PC-9 (cell line): ENCODE results near the gene GFAP. TPM values are rescaled to one million over a fixed set of nuclear protein-coding genes. Genes with fewer than 3 reads are reported as not detected.

Experiments
- BruUV-seq: library from RNA; stranded (reverse); fragments of 400-500 nt; replicated peaks from 2 replicates; lab custom pipeline; 2021; lab: Mats Ljungman, UMichigan
- CTCF ChIA-PET: fragments of 300-600 bp; sonication (Branson Sonifier 250); formaldehyde crosslinking; loops from one replicate; lab custom pipeline; 2022; ENCODE audit warnings: antibody characterized with exemption; lab: Charles Lee
- POLR2A ChIA-PET: fragments of 300-600 bp; sonication (Branson Sonifier 250); formaldehyde crosslinking; loops from one replicate; lab custom pipeline; 2022; ENCODE audit warnings: antibody characterized with exemption; ENCODE audit not compliant: unreplicated experiment; lab: Charles Lee
- DNase-seq, 2 experiments: peaks; one replicate each; pipeline versions ENCODE4 v3.0.0 to v3.0.0-alpha.2; 2015 to 2022; ENCODE audit warnings: mixed read lengths in 1 of 2
- H2AFZ ChIP-seq: fragments of 200-600 bp; sonication (generic); 2 replicates; pipeline ENCODE4 v1.8.1; 2017; ENCODE audit warnings: antibody characterized with exemption
- H3F3A ChIP-seq: fragments of 200-600 bp; sonication (generic); 2 replicates; pipeline ENCODE4 v1.8.1; 2017; ENCODE audit warnings: antibody characterized with exemption, mild to moderate bottlenecking, low read depth; ENCODE audit not compliant: insufficient read depth
- H3K27ac ChIP-seq: fragments of 200-600 bp; sonication (generic); 2 replicates; pipeline ENCODE4 v1.6.1; 2016; ENCODE audit warnings: mixed run types
- H3K27me3 ChIP-seq: fragments of 200-600 bp; sonication (generic); 2 replicates; pipeline ENCODE4 v1.6.1; 2016; ENCODE audit warnings: low read depth, mixed run types; ENCODE audit not compliant: insufficient read depth
- H3K36me3 ChIP-seq: fragments of 200-600 bp; sonication (generic); 2 replicates; pipeline ENCODE4 v1.6.1; 2016; ENCODE audit warnings: low read depth, mixed run types
- H3K4me1 ChIP-seq: fragments of 200-600 bp; sonication (generic); replicated peaks from 2 replicates; pipeline ENCODE4 v1.6.1; 2016; ENCODE audit warnings: mixed run types; ENCODE audit not compliant: insufficient read depth
- H3K4me2 ChIP-seq: fragments of 200-600 bp; sonication (generic); 2 replicates; pipeline ENCODE4 v1.6.1; 2017; ENCODE audit warnings: mixed run types
- H3K4me3 ChIP-seq: fragments of 200-600 bp; sonication (generic); 2 replicates; pipeline ENCODE4 v1.6.1; 2016; ENCODE audit warnings: mixed run types
- H3K79me2 ChIP-seq: fragments of 200-600 bp; sonication (generic); 2 replicates; pipeline ENCODE4 v1.6.1; 2017; ENCODE audit warnings: low read depth, mixed run types
- H3K9me2 ChIP-seq: fragments of 200-600 bp; sonication (generic); 2 replicates; pipeline ENCODE4 v1.8.1; 2017; ENCODE audit warnings: mild to moderate bottlenecking; ENCODE audit not compliant: insufficient read depth
- H3K9me3 ChIP-seq: fragments of 200-600 bp; sonication (generic); 2 replicates; pipeline ENCODE4 v1.8.1; 2016; ENCODE audit warnings: low read depth; ENCODE audit not compliant: insufficient read depth
- H4K20me1 ChIP-seq: fragments of 200-600 bp; sonication (generic); 2 replicates; pipeline ENCODE4 v1.8.1; 2017; ENCODE audit not compliant: insufficient read depth
- EZH2 ChIP-seq: fragments of 200-600 bp; sonication (generic); IDR thresholded peaks from 2 replicates; pipeline ENCODE4 v1.8.0; 2017; ENCODE audit warnings: antibody characterized with exemption, low read depth
- intact Hi-C: fragments of 100-400 bp; cut with micrococcal nuclease; formaldehyde crosslinking; loops from one replicate; pipeline ENCODE4 v1.10.0; 2022; ENCODE audit not compliant: unreplicated experiment
- total RNA-seq: library from RNA; stranded (reverse); gene quantifications from 2 replicates; pipeline ENCODE4 v1.2.3, GENCODE V29; 2021
- TF ChIP-seq, protein P1 (sequence below): fragments of 200-600 bp; sonication (generic); conservative IDR thresholded peaks from 2 replicates; pipeline ENCODE4 v1.6.1; 2017; ENCODE audit warnings: mixed run types, antibody characterized with exemption, mild to moderate bottlenecking, moderate library complexity

The GFAP gene
- total RNA-seq, 1 experiment from 2014 or later = not detected

DNA sequence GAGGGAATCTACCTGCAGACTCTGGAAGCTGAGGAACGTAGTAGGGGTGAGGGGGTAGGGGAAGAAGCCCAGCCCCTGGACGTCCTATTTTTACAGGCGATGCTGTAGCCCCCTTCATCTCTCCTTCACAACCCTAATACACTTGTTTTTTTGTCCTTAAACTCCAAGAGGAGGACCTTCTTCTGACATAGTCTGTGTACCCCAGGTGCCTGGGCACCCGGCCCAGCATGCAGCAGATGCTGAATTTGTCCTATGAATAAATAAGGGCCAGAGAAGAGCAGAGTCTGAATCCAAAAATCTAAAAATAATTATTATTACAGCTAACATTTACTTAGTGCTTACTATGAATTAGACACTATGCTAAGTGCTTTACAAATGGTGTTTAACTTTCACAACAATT, 27.2 kb upstream of the GFAP start:
- Histone ChIP-seq H4K20me1 (no peaks in the 10 kb centered on the region; the same call in 1 of the 2 replicates), H3K4me1 (peaks cover 53% of the 10 kb centered on the region), H3K79me2 (peaks cover 99% of the 10 kb centered on the region), H3K36me3 (peaks cover 12% of the 10 kb centered on the region), H2AFZ (no peak overlapping the region), H3K4me2 (no peak overlapping the region), H3K9me3 (no peaks in the 10 kb centered on the region), H3K27ac (no peak overlapping the region), H3K9me2 (no peaks in the 10 kb centered on the region), H3F3A (peaks cover 29% of the 10 kb centered on the region), H3K27me3 (no peaks in the 10 kb centered on the region), H3K4me3 (no peak overlapping the region)
- no peak for DNase-seq
- ChIA-PET CTCF (interaction anchor here (0.5 to 0.6 kb wide), 2 partner anchors 79 to 180 kb away, joined by 4 to 6 read pairs; no protein-coding TSS in a partner anchor), POLR2A (no interaction called here)
- BruUV-seq = no TSS peak
- intact Hi-C loops = loop anchor here (5.0 kb wide), 1 partner anchor 75 kb away; no protein-coding TSS in a partner anchor
- TF ChIP-seq EZH2 = no peak
- TF ChIP-seq, protein P1, sequence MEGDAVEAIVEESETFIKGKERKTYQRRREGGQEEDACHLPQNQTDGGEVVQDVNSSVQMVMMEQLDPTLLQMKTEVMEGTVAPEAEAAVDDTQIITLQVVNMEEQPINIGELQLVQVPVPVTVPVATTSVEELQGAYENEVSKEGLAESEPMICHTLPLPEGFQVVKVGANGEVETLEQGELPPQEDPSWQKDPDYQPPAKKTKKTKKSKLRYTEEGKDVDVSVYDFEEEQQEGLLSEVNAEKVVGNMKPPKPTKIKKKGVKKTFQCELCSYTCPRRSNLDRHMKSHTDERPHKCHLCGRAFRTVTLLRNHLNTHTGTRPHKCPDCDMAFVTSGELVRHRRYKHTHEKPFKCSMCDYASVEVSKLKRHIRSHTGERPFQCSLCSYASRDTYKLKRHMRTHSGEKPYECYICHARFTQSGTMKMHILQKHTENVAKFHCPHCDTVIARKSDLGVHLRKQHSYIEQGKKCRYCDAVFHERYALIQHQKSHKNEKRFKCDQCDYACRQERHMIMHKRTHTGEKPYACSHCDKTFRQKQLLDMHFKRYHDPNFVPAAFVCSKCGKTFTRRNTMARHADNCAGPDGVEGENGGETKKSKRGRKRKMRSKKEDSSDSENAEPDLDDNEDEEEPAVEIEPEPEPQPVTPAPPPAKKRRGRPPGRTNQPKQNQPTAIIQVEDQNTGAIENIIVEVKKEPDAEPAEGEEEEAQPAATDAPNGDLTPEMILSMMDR = no peak

DNA sequence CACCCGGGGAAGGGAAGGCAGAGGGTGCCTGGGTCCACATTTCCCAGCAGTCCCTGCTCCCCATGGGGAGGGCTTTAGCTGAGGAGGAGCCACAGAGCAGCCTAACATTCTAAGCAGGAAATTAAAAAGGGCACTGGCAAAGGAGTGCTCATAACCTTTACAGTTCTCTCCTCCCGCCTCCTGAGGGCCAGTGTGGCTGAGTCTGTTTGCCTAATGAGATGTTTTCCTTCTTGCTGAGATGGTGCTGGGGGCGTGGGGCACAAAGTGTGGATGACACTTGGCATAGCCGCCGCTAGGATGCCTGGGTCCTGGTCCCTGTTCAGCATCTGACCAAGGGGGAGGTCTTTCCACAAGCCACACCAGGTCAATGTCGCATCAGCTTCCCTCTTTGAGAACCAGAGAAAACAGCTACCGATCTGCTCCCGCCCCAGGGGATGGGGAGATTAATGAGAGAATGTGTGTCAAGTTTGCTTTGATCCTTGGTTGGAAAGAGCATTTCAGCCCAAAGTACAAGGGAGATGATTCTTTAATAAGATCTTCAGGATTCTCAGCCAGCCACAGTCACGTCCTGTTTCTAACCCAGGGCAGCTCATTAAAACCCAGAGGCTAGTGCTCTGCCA, 26.5 kb upstream of the GFAP start:
- H3K36me3 ChIP-seq = peaks cover 12% of the 10 kb centered on the region
- CTCF ChIA-PET = interaction anchor here (0.5 to 0.6 kb wide), 2 partner anchors 10 to 80 kb away, joined by 3 to 4 read pairs; no protein-coding TSS in a partner anchor
- TF ChIP-seq, protein P1 = no peak
- no peak for TF ChIP-seq EZH2
- H3K4me3 ChIP-seq = no peak overlapping the region
- no peak for DNase-seq
- no peaks in the 10 kb centered on the region for H3K9me2 ChIP-seq
- intact Hi-C loops = loop anchor here (5.0 kb wide), 1 partner anchor 75 kb away; no protein-coding TSS in a partner anchor
- no peaks in the 10 kb centered on the region for H3K27me3 ChIP-seq
- H3F3A ChIP-seq = peaks cover 31% of the 10 kb centered on the region
- POLR2A ChIA-PET = no interaction called here
- H2AFZ ChIP-seq = no peak overlapping the region
- no peaks in the 10 kb centered on the region for H3K9me3 ChIP-seq
- H3K79me2 ChIP-seq = peaks cover 99% of the 10 kb centered on the region
- peaks cover 53% of the 10 kb centered on the region for H3K4me1 ChIP-seq
- H3K27ac ChIP-seq = peak overlapping the region; percentile 26; the same call in 1 of the 2 replicates
- BruUV-seq = no TSS peak
- H4K20me1 ChIP-seq = no peaks in the 10 kb centered on the region; the same call in 1 of the 2 replicates
- peak overlapping the region; percentile 16; the same call in 1 of the 2 replicates for H3K4me2 ChIP-seq

DNA sequence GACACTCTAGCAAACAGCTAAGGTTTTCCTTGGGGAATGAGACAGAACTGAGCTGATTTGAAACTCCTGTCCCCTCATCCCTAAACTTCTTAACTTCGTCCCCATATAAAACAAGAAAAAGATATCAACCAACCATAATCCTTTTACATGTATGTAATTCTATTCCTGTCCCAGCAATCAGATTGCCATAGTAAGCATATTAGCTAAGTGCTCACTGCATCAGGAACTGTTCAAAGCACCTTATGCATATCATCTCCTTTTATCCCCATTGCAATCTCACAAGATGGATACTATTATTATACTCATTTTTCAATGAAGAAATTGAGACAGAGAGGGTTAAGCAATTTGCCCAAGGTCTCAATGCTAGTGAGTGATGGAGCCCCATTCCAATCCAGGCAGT, 25.5 kb upstream of the GFAP start:
- Histone ChIP-seq H3K36me3 (peaks cover 12% of the 10 kb centered on the region), H3K9me2 (no peaks in the 10 kb centered on the region), H3K27ac (peak overlapping the region; percentile 62), H3K79me2 (peaks cover 90% of the 10 kb centered on the region), H3K4me1 (peaks cover 43% of the 10 kb centered on the region), H3K4me2 (peak overlapping the region; percentile 59), H3K4me3 (no peak overlapping the region), H3K9me3 (no peaks in the 10 kb centered on the region), H3F3A (peaks cover 31% of the 10 kb centered on the region), H3K27me3 (no peaks in the 10 kb centered on the region), H2AFZ (no peak overlapping the region), H4K20me1 (no peaks in the 10 kb centered on the region; the same call in 1 of the 2 replicates)
- TF ChIP-seq, protein P1 = no peak
- TF ChIP-seq EZH2 = no peak
- intact Hi-C loops = loop anchor here (5.0 kb wide), 1 partner anchor 77 kb away; no protein-coding TSS in a partner anchor
- ChIA-PET CTCF (no interaction called here), POLR2A (no interaction called here)
- no peak for DNase-seq
- BruUV-seq = no TSS peak
